Endothelial cell of hepatic sinusoid (primary cell): ENCODE measurements around the gene ZDHHC21.
"Not testable (repeated sequence)": the region's sequence is repeated elsewhere in the genome, so short reads cannot be mapped to it uniquely, and the experiment has no call there.

ENCODE experiments used
- in situ Hi-C: cut with HindIII; loops from 2 replicates; pipeline ENCODE4 v1.10.0; 2017; ENCODE audit warnings: low sequenced_read_pairs

Gene ZDHHC21

GRCh38 chr9:14686168-14686567 lies 7.1 kb downstream of the ZDHHC21 start:
- in situ Hi-C loops, result no loop called here

- in situ Hi-C loops, result not testable (repeated sequence)
Observed at GRCh38 chr9:14682616-14683015, 10.6 kb downstream of the ZDHHC21 start.

GRCh38 chr9:14678776-14679175 lies 14.5 kb downstream of the ZDHHC21 start:
- in situ Hi-C loops, result no loop called here

- in situ Hi-C loops, result no loop called here
Observed at GRCh38 chr9:14677872-14678271, 15.4 kb downstream of the ZDHHC21 start.

GRCh38 chr9:14677396-14677795 lies 15.8 kb downstream of the ZDHHC21 start:
- in situ Hi-C loops, result no loop called here

- in situ Hi-C loops, result no loop called here
Observed at GRCh38 chr9:14674630-14675029, 18.6 kb downstream of the ZDHHC21 start.

- in situ Hi-C loops, result no loop called here
Observed at GRCh38 chr9:14671377-14671776, 21.9 kb downstream of the ZDHHC21 start.

GRCh38 chr9:14670718-14671117 lies 22.5 kb downstream of the ZDHHC21 start:
- in situ Hi-C loops, result no loop called here

GRCh38 chr9:14664022-14664421 lies 29.2 kb downstream of the ZDHHC21 start:
- in situ Hi-C loops, result not testable (repeated sequence)

- in situ Hi-C loops, result no loop called here
Observed at GRCh38 chr9:14662060-14662453, 31.2 kb downstream of the ZDHHC21 start.

GRCh38 chr9:14661421-14662059 lies 31.7 kb downstream of the ZDHHC21 start:
- in situ Hi-C loops, result no loop called here

GRCh38 chr9:14660721-14661120 lies 32.5 kb downstream of the ZDHHC21 start:
- in situ Hi-C loops, result no loop called here

GRCh38 chr9:14654932-14655331 lies 38.3 kb downstream of the ZDHHC21 start:
- in situ Hi-C loops, result no loop called here

GRCh38 chr9:14653511-14653910 lies 39.7 kb downstream of the ZDHHC21 start:
- in situ Hi-C loops, result no loop called here

- in situ Hi-C loops, result no loop called here
Observed at GRCh38 chr9:14652729-14653377, 40.4 kb downstream of the ZDHHC21 start.

- in situ Hi-C loops, result no loop called here
Observed at GRCh38 chr9:14650596-14650995, 42.6 kb downstream of the ZDHHC21 start.

- in situ Hi-C loops, result no loop called here
Observed at GRCh38 chr9:14645648-14646047, 47.6 kb downstream of the ZDHHC21 start.

- in situ Hi-C loops, result no loop called here
Observed at GRCh38 chr9:14640967-14641366, 52.3 kb downstream of the ZDHHC21 start.

GRCh38 chr9:14640294-14640693 lies 52.9 kb downstream of the ZDHHC21 start:
- in situ Hi-C loops, result no loop called here

- in situ Hi-C loops, result no loop called here
Observed at GRCh38 chr9:14633906-14634565, 59.2 kb downstream of the ZDHHC21 start.

- in situ Hi-C loops, result no loop called here
Observed at GRCh38 chr9:14633148-14633547, 60.1 kb downstream of the ZDHHC21 start.

GRCh38 chr9:14627513-14627912 lies 65.7 kb downstream of the ZDHHC21 start:
- in situ Hi-C loops, result no loop called here
